SK-N-MC (cell line): ENCODE data around the gene ACTR3.

Source experiments
- DNase-seq: peaks from one replicate; pipeline ENCODE4 v3.0.0-alpha.2; 2011; ENCODE audit warnings: low read depth, low spot score
- H3K27ac ChIP-seq: fragments of 200-600 bp; sonication (generic); 2 replicates; pipeline ENCODE4 v1.5.1; 2016; ENCODE audit warnings: mixed run types
- H3K36me3 ChIP-seq: fragments of 200-600 bp; sonication (generic); 2 replicates; pipeline ENCODE4 v1.6.1; 2017; ENCODE audit warnings: antibody characterized with exemption, low read length, mixed read lengths; ENCODE audit not compliant: insufficient read depth
- H3K4me3 ChIP-seq: fragments of 200-600 bp; sonication (generic); 2 replicates; pipeline ENCODE4 v1.5.1; 2016
- H3K9ac ChIP-seq: fragments of 200-600 bp; sonication (generic); 2 replicates; pipeline ENCODE4 v1.8.0; 2017; ENCODE audit warnings: mixed run types, mixed read lengths; ENCODE audit not compliant: insufficient read length
- H3K9me3 ChIP-seq: fragments of 200-600 bp; sonication (generic); 2 replicates; pipeline ENCODE4 v1.6.1; 2017; ENCODE audit warnings: low read depth, mild to moderate bottlenecking, antibody characterized with exemption, low read length, moderate library complexity, mixed read lengths
- EZH2 ChIP-seq: fragments of 200-600 bp; sonication (generic); IDR thresholded peaks from one replicate; pipeline ENCODE4 v1.6.1; 2017; ENCODE audit warnings: antibody characterized with exemption
- FOXP2 ChIP-seq: optimal IDR thresholded peaks from 2 replicates; pipeline ENCODE3; 2011; ENCODE audit warnings: mild to moderate bottlenecking, moderate library complexity; ENCODE audit not compliant: insufficient read depth; ENCODE audit errors: extremely low read length, control extremely low read depth
- POLR2AphosphoS5 ChIP-seq: IDR thresholded peaks from 2 replicates; pipeline ENCODE4 v1.6.1; 2012; ENCODE audit warnings: mild to moderate bottlenecking, low read depth, low read length, borderline replicate concordance

Gene ACTR3

GRCh38 chr2:113906647-113907046, 16.8 kb downstream of the ACTR3 start:
- Histone ChIP-seq H3K9me3 (peaks cover 15% of the 10 kb centered on the region), H3K9ac (no peak overlapping the region), H3K36me3 (peaks cover 31% of the 10 kb centered on the region), H3K27ac (no peak overlapping the region), H3K4me3 (no peak overlapping the region)
- DNase-seq, result no peak
- TF ChIP-seq POLR2AphosphoS5 (no peak), FOXP2 (no peak), EZH2 (no peak)

- TF ChIP-seq FOXP2, result no peak
- no peak for TF ChIP-seq POLR2AphosphoS5
- no peak for TF ChIP-seq EZH2
- Histone ChIP-seq H3K4me3 (no peak overlapping the region), H3K9me3 (peaks cover 15% of the 10 kb centered on the region), H3K36me3 (peaks cover 31% of the 10 kb centered on the region), H3K27ac (no peak overlapping the region), H3K9ac (no peak overlapping the region)
- DNase-seq, result no peak
These were observed 17.4 kb downstream of the ACTR3 start for GRCh38 chr2:113907297-113907696.

- Histone ChIP-seq H3K9me3 (peaks cover 11% of the 10 kb centered on the region; the same call in 1 of the 2 replicates), H3K36me3 (peaks cover 46% of the 10 kb centered on the region), H3K27ac (no peak overlapping the region), H3K4me3 (no peak overlapping the region), H3K9ac (no peak overlapping the region)
- DNase-seq, result no peak
- TF ChIP-seq POLR2AphosphoS5, result no peak
- no peak for TF ChIP-seq EZH2
- TF ChIP-seq FOXP2, result no peak
These were observed 20.3 kb downstream of the ACTR3 start for GRCh38 chr2:113910110-113910717.

- TF ChIP-seq POLR2AphosphoS5, result no peak
- TF ChIP-seq EZH2, result no peak
- no peak for TF ChIP-seq FOXP2
- Histone ChIP-seq H3K9me3 (peaks cover 7% of the 10 kb centered on the region; the same call in 1 of the 2 replicates), H3K36me3 (peaks cover 47% of the 10 kb centered on the region), H3K27ac (no peak overlapping the region), H3K4me3 (no peak overlapping the region), H3K9ac (no peak overlapping the region)
- DNase-seq, result no peak
These were observed 21.2 kb downstream of the ACTR3 start for GRCh38 chr2:113910967-113911678.

GRCh38 chr2:113915082-113915819, 25.4 kb downstream of the ACTR3 start:
- H3K27ac ChIP-seq, result no peak overlapping the region
- no peak overlapping the region for H3K9ac ChIP-seq
- H3K9me3 ChIP-seq, result no peaks in the 10 kb centered on the region
- H3K4me3 ChIP-seq, result no peak overlapping the region
- TF ChIP-seq EZH2, result no peak
- TF ChIP-seq POLR2AphosphoS5, result no peak
- TF ChIP-seq FOXP2, result no peak
- DNase-seq, result no peak
- peaks cover 71% of the 10 kb centered on the region for H3K36me3 ChIP-seq

GRCh38 chr2:113918229-113918628, 28.3 kb downstream of the ACTR3 start:
- no peak overlapping the region for H3K4me3 ChIP-seq
- H3K9ac ChIP-seq, result no peak overlapping the region
- H3K9me3 ChIP-seq, result no peaks in the 10 kb centered on the region
- H3K36me3 ChIP-seq, result peaks cover 86% of the 10 kb centered on the region
- no peak overlapping the region for H3K27ac ChIP-seq
- no peak for DNase-seq
- TF ChIP-seq FOXP2 (no peak), POLR2AphosphoS5 (no peak), EZH2 (no peak)

GRCh38 chr2:113920996-113921395, 31.1 kb downstream of the ACTR3 start:
- TF ChIP-seq POLR2AphosphoS5, result no peak
- TF ChIP-seq EZH2, result no peak
- no peak for TF ChIP-seq FOXP2
- Histone ChIP-seq H3K36me3 (peaks cover 65% of the 10 kb centered on the region), H3K27ac (no peak overlapping the region), H3K9ac (no peak overlapping the region), H3K9me3 (no peaks in the 10 kb centered on the region), H3K4me3 (no peak overlapping the region)
- DNase-seq, result no peak

GRCh38 chr2:113922335-113922734, 32.4 kb downstream of the ACTR3 start:
- DNase-seq, result no peak
- TF ChIP-seq FOXP2 (no peak), EZH2 (no peak), POLR2AphosphoS5 (no peak)
- Histone ChIP-seq H3K4me3 (no peak overlapping the region), H3K27ac (no peak overlapping the region), H3K9me3 (no peaks in the 10 kb centered on the region), H3K9ac (no peak overlapping the region), H3K36me3 (peaks cover 66% of the 10 kb centered on the region)
